Measurements from ENCODE around the gene ZNF497.
"Not testable (repeated sequence)": the region's sequence is repeated elsewhere in the genome, so short reads cannot be mapped to it uniquely, and the experiment has no call there.

ZNF497 gene

DNA sequence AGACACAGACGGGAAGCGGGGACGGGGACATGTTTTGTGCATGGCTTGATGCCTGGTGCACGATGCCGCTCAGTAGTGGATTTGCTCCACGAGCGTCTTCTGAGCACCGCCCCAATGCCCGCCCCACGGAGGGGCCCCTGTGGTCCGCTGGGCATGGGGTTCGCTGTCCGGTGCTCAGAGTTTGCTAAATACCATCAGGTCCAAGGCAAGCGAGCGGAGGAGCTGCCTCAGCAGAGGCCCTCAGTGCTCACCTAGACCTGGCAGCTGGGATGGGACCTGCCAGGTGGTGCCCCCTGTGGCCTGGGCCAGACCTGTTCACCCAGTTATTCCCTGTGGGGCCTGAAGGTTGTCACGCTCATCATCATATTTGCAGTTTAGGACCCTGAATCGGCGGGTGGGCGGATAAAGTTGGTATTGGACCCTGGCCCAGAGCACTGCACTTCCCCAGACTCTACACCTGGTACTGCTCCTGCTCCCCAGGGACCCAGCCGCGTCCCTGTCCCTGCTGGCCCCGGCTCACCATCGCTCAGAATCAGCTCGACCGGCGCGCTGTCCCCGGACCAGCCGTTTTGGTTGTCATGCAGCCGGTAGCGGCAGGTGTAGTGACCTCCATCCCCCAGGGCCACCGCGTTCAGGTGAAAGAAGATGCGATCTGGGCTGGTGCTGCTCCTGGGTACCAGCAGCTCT, 11.5 kb downstream of the ZNF497 start:
- no peak for DNase-seq

DNA sequence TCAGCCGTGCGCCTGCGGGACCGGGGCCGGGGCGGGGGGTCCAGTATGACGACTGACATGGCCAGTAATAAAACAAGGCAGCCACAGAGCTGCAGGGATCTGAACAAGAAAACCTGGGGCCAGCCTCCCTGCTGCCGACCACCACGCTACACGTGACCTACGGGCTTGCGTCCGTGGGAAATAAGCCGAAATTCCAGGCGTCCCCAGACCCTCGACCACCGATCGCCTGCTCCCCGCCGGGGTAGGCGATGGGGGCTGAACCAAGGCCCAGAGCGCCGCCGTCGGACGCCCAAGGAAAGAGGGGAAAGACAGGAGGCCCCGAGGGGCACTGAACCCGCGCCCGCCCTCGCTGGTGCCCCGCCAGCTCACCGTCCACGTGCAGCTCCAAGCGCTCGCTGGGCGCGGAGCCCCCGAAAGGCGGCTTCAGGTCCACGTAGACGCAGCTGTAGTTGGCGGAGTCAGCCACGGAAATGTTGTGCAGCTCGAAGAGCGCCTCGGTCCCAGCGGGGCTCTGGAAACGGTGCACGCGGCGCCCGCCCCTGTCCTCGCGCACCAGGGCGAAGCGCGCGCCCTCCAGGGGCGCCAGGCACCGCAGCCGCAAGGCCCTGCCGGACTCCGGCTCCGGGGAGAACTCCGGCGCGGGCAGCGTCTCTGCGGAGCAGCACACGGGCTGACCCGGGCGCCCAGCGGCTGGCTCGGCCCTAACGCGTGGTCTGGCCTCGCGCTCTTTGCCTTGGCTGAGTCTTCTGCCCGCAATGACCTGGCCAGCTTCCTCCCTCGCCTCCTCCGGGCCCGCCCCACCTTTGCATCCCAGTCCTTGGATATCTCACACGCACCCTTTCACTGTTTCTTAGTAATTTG, 12.3 kb downstream of the ZNF497 start:
- no peak for DNase-seq

GRCh38 chr19:58349590-58349989, 13.0 kb downstream of the ZNF497 start:
- DNase-seq, result no peak

DNA sequence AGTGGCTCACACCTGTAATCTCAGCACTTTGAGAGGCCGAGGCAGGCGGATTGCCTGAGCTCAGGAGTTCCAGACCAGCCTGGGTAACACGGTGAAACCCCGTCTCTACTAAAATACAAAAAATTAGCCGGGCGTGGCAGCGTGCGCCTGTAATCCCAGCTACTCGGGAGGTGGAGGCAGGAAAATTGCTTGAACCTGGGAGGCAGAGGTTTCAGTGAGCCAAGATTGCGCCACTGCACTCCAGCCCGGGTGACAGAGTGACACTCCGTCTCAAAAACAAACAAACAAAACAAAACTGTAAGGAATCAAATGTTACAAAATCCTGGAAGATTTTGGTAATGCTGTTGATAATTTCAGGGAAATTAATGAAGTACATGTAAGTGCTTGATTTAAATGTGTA, 14.5 kb downstream of the ZNF497 start:
- not testable (repeated sequence) for DNase-seq

DNA sequence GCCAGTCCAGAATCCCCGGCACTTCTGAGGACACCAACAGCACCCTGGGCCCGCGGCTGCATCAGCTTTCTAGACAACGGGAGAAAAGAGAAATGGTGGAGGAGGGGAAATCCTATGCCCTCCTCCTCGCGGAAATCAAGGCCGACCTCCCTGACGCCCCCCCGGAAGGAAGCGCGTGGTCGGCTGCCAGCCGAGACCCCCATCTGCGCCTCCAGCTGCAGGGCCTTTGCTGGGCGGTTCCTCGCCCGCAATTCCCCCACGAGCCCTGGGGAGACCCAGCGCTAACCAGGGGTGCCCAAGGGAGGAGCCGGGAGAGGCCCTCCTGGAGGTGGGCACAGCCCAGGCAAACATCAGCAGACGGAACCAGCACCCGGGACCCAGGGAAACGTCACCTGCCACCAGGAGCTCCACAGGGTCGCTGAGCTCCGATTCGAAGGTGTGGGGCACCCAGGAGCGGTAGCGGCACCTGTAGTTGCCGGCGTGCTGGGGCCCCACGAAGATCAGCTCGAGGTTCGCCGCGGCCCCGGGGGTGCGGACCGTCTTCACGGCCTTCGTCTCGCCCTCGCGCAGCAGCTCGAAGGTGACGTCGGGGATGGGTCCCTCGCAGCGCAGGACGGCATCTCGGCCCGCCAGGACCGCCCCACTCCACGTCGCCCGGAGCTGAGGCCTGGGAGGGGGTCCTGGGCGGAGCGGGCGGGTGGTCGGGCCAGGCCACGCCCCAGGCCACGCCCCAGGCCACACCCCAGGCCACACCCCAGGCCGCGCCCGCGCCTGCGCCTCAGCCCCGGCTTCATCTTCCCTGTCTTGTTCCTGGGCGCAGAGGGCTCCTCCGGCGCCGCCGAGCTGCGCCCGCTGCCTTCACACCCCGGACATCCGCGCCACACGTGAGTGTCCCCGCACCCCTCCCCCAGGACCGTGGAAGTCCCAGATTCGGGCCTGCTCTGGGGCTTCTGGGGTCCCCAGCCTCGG, 15.3 kb downstream of the ZNF497 start:
- peak in 48 of 51 donors; percentile 7 to 86 (median 55) for DNase-seq

DNA sequence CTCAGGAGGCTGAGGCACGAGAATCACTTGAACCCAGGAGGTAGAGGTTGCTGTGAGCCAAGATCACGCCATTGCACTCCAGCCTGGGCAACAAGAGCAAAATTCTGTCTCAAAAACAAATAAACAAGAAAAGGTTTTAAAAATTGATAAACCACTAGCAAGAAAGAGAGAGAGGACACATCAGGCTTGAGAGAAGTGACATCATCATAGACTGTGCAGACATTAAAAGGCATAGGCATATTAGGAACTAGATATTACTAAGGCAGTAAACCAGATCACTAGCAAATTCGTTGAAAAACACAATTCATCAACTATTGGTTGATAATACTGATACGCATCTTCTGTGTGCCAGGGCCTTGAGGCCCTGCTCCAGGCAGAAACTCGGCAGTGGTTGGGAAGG, 17.0 kb downstream of the ZNF497 start:
- DNase-seq, result no peak

- no peak for DNase-seq
Observed at GRCh38 chr19:58338825-58339558, 23.6 kb downstream of the ZNF497 start.

DNA sequence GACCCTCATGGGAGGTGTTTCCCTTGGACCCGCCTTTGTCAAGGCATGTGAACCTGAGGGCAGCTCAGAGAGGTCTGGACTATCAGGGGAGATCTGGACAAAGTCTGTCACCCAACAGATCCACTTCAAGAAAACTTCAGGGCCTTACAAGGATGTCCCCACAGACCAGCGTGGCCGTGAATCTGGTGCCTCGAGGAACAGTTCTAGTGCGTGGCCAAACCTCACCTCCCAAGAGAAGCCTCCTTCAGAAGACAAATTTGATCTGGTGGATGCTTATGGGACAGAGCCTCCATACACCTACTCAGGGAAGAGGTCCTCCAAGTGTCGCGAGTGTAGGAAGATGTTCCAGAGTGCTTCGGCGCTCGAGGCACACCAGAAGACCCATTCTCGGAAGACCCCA, 24.2 kb downstream of the ZNF497 start:
- DNase-seq, result no peak

GRCh38 chr19:58336820-58337219, 25.7 kb downstream of the ZNF497 start:
- DNase-seq, result no peak

- DNase-seq, result no peak
Observed at GRCh38 chr19:58336216-58336615, 26.3 kb downstream of the ZNF497 start.

DNA sequence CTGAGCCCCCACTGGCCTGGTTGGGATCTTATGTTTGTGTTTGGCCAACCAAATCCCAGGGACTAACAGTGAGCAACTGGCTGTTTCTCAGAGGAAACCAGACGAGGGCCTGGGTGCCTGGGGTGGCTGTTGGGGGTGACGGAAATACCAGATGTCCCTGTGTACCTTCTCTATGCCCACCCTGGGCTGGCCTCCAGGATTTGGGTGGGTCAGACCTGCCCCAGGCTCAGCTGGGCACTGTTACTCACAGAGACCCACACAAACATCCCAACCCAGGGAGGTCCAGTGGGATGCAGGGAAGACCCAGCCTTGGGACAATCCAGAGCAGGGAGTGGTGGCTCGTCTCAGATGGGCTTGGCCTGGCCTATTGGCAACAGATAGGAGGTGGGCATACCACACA, 26.9 kb downstream of the ZNF497 start:
- no peak for DNase-seq

DNA sequence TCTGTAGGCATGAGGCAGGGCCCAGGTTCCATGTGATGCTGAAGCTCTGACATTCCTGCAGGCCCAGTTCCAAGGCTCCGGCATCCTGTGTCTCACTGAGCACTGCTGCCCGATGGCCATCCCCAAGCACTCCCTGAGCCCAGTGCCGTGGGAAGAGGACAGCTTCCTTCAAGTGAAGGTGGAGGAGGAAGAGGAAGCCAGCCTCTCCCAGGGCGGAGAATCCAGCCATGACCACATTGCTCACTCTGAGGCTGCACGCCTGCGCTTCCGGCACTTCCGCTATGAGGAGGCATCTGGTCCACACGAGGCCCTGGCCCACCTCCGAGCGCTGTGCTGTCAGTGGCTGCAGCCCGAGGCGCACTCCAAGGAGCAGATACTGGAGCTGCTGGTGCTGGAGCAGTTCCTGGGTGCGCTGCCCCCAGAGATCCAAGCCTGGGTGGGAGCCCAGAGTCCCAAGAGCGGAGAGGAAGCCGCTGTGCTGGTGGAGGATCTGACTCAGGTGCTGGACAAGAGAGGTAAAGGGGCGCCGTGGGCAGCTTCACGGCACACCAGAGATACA, 27.8 kb downstream of the ZNF497 start:
- no peak for DNase-seq

GRCh38 chr19:58332697-58333096, 29.9 kb downstream of the ZNF497 start:
- no peak for DNase-seq

GRCh38 chr19:58330458-58330857, 32.1 kb downstream of the ZNF497 start:
- peak in 26 of 51 donors; percentile 1 to 76 (median 44) for DNase-seq

DNA sequence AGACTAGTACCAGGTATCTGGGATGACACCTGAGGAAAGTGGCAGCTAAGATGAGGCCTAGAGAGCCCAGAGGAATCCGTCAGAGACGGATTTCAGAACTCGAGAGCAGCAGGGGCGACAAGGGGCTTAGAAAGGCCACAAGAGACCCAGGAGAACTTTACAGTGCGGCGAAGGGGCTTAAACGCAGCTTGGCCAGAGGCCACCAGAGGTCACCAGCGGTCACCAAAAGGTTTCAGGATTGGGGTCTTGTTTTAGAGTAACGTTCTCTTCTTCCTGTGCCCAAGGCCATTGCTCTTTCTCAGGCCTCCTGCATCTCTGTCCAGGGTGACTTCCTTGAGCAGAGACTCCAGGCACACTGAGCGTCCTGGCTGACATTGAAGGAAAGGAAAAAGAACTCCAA, 33.6 kb downstream of the ZNF497 start:
- DNase-seq, result no peak

GRCh38 chr19:58326914-58327726, 35.4 kb downstream of the ZNF497 start, which contains the start of gene ZSCAN22:
Gene ZSCAN22 (plus strand): TSS chr19:58326994. CDS start chr19:58334803, 7,809 bp downstream.
- peak; percentile 82 to 100 (median 96) for DNase-seq

- no peak for DNase-seq
Observed at GRCh38 chr19:58326501-58326913, 36.0 kb downstream of the ZNF497 start.

- DNase-seq, result peak in 1 of 51 donors; percentile 18
Observed at GRCh38 chr19:58325311-58326022, 37.1 kb downstream of the ZNF497 start.

DNA sequence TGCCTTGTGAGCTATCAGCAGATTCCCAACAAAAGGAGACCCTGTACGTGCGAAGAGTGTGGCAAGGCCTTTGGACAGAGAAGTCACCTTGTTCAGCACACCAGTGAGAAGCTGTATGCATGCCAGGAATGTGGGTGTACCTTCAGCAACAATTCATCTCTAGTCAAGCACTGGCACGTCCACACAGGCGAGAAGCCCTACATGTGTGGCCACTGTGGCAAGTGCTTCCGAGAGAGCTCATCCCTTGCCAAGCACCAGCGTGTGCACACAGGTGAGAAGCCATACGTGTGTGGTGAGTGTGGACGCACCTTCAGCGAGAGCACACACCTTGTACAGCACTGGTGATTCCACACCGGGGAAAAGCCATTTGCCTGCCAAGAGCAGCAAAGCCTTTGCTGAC, 43.3 kb downstream of the ZNF497 start:
- DNase-seq, result no peak
